Hepatocyte (in vitro differentiated cells): ENCODE results near the gene FAM53B.

Source experiments
- EZH2 ChIP-seq: fragments of 200-600 bp; sonication (generic); IDR thresholded peaks from 2 replicates; pipeline ENCODE4 v1.6.1; 2016; ENCODE audit warnings: antibody characterized with exemption, mild to moderate bottlenecking, borderline replicate concordance
- TF ChIP-seq, protein P1 (sequence below): fragments of 200-600 bp; sonication (generic); IDR thresholded peaks from 2 replicates; pipeline ENCODE4 v1.5.1; 2016; ENCODE audit warnings: antibody characterized with exemption, mild to moderate bottlenecking; ENCODE audit not compliant: poor library complexity

- TF ChIP-seq, protein P1, sequence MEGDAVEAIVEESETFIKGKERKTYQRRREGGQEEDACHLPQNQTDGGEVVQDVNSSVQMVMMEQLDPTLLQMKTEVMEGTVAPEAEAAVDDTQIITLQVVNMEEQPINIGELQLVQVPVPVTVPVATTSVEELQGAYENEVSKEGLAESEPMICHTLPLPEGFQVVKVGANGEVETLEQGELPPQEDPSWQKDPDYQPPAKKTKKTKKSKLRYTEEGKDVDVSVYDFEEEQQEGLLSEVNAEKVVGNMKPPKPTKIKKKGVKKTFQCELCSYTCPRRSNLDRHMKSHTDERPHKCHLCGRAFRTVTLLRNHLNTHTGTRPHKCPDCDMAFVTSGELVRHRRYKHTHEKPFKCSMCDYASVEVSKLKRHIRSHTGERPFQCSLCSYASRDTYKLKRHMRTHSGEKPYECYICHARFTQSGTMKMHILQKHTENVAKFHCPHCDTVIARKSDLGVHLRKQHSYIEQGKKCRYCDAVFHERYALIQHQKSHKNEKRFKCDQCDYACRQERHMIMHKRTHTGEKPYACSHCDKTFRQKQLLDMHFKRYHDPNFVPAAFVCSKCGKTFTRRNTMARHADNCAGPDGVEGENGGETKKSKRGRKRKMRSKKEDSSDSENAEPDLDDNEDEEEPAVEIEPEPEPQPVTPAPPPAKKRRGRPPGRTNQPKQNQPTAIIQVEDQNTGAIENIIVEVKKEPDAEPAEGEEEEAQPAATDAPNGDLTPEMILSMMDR = no peak
- no peak for TF ChIP-seq EZH2
Measured at GRCh38 chr10:124665091-124665490, 79.1 kb downstream of the FAM53B start.
